A549 (cell line): Measurements from ENCODE around the gene LRRIQ1. TPM values are rescaled to one million over a fixed set of nuclear protein-coding genes. Genes with fewer than 3 reads are reported as not detected.

Experiments used
- ATAC-seq, 2 experiments: fragments of 200-7000 bp in 1 of 2; fragments of >200 bp in 1 of 2; cut with Nextera tagmentation in 1 of 2; cut with Tn5 transposase in 1 of 2; 3 replicates each; pipeline versions ENCODE4 v1.8.0 to v1.9.1; 2018 to 2020; ENCODE audit warnings: mild to moderate bottlenecking in 1 of 2, moderate library complexity in 1 of 2
- CTCF ChIA-PET: fragments of 300-600 bp; sonication (Branson Sonifier 250); formaldehyde crosslinking; extraction: SDS; loops from one replicate; lab custom pipeline; 2021; ENCODE audit warnings: antibody characterized with exemption, inconsistent platforms; lab: Yijun Ruan, JAX
- POLR2A ChIA-PET: fragments of 350-600 bp; formaldehyde crosslinking; extraction: SDS; loops from one replicate; lab custom pipeline; 2021; ENCODE audit warnings: antibody characterized with exemption, inconsistent platforms; lab: Yijun Ruan, JAX
- DNase-seq, 2 experiments: peaks; one replicate each; pipeline versions ENCODE4 v3.0.0 to v3.0.0-alpha.2; 2011 to 2016; ENCODE audit warnings: low read depth in 1 of 2, low spot score in 1 of 2
- FAIRE-seq: peaks from 2 replicates; lab custom pipeline; 2011; peaks lifted over from hg19 to GRCh38; lab: Jason Lieb, UNC
- H3K27ac ChIP-seq, 2 experiments: fragments of >200 bp; sonication (Bioruptor Twin); formaldehyde crosslinking; 3 replicates each; pipeline ENCODE4 v1.5.1; 2016 to 2017
- H3K4me1 ChIP-seq: fragments of >200 bp; sonication (Bioruptor Twin); formaldehyde crosslinking; 3 replicates; pipeline ENCODE4 v1.6.1; 2016
- H3K4me2 ChIP-seq: fragments of >200 bp; sonication (Bioruptor Twin); formaldehyde crosslinking; 3 replicates; pipeline ENCODE4 v1.6.1; 2016
- H3K4me3 ChIP-seq: fragments of >200 bp; sonication (Bioruptor Twin); formaldehyde crosslinking; 3 replicates; pipeline ENCODE4 v1.5.1; 2016
- H3K9me3 ChIP-seq: fragments of >200 bp; sonication (Bioruptor Twin); formaldehyde crosslinking; 3 replicates; pipeline ENCODE4 v1.6.1; 2016
- CTCF ChIP-seq: fragments of >200 bp; sonication (Bioruptor Twin); formaldehyde crosslinking; IDR thresholded peaks from 3 replicates; pipeline ENCODE4 v1.5.1; 2016
- ELK1 ChIP-seq: fragments of 150-350 bp; IDR thresholded peaks from 2 replicates; pipeline ENCODE4 v1.6.1; 2014; ENCODE audit warnings: low read depth, mild to moderate bottlenecking, low read length
- FOSL2 ChIP-seq, 2 experiments: fragments of 450-650 bp in 1 of 2; fragments of >200 bp in 1 of 2; sonication (Bioruptor Twin) in 1 of 2; formaldehyde crosslinking; IDR thresholded peaks; 2 replicates each; pipeline versions ENCODE4 v1.5.0 to v1.6.1; 2016 to 2020; ENCODE audit warnings: mild to moderate bottlenecking in 1 of 2, moderate library complexity in 1 of 2
- HOXB5 ChIP-seq: fragments of 250-450 bp; sonication (Bioruptor Pico); IDR thresholded peaks from 2 replicates; pipeline ENCODE4 v1.5.0; 2020; ENCODE audit warnings: mild to moderate bottlenecking, moderate library complexity
- MAFK ChIP-seq: fragments of 450-650 bp; IDR thresholded peaks from 2 replicates; pipeline ENCODE4 v1.6.1; 2014; ENCODE audit not compliant: partially characterized antibody
- NR3C1 ChIP-seq: fragments of >200 bp; sonication (Bioruptor Twin); formaldehyde crosslinking; IDR thresholded peaks from 3 replicates; pipeline ENCODE4 v1.6.1; 2017
- PHF8 ChIP-seq: fragments of 200-600 bp; sonication (generic); IDR thresholded peaks from 2 replicates; pipeline ENCODE4 v1.6.1; 2016; ENCODE audit warnings: low read depth, mild to moderate bottlenecking, antibody characterized with exemption, moderate library complexity, borderline replicate concordance
- RAD21 ChIP-seq, 2 experiments: fragments of >200 bp in 1 of 2; sonication (Bioruptor Twin) in 1 of 2; formaldehyde crosslinking in 1 of 2; IDR thresholded peaks in 1 of 2; conservative IDR thresholded peaks in 1 of 2; 2 replicates in 1 of 2; 3 replicates in 1 of 2; pipeline ENCODE4 v1.6.1; 2012 to 2018; ENCODE audit warnings: inconsistent platforms in 1 of 2
- SMC3 ChIP-seq: fragments of >200 bp; sonication (Bioruptor Twin); formaldehyde crosslinking; IDR thresholded peaks from 3 replicates; pipeline ENCODE4 v1.6.1; 2018; ENCODE audit warnings: inconsistent platforms
- TP53 ChIP-seq: fragments of 250-450 bp; sonication (Bioruptor Pico); IDR thresholded peaks from 2 replicates; pipeline ENCODE4 v1.5.0; 2021; ENCODE audit warnings: mild to moderate bottlenecking, moderate library complexity
- ZFP36 ChIP-seq: fragments of 450-650 bp; IDR thresholded peaks from 2 replicates; pipeline ENCODE4 v1.6.1; 2014; ENCODE audit warnings: borderline replicate concordance; ENCODE audit not compliant: partially characterized antibody
- ZSCAN20 ChIP-seq: fragments of 250-450 bp; sonication (Bioruptor Pico); IDR thresholded peaks from 2 replicates; pipeline ENCODE4 v1.8.0; 2022; ENCODE audit warnings: mild to moderate bottlenecking, moderate library complexity
- WGBS: methylation state at CpG from one replicate; pipeline ENCODE4 v1.1.6; 2017; ENCODE audit errors: missing lambda C conversion rate; 5-methylcytosine and 5-hydroxymethylcytosine counted together
- polyA plus RNA-seq, 4 experiments: library from polyadenylated mRNA; depleted of rRNA in 3 of 4; stranded (reverse); fragments of >200 nt; fragmentation: RNase III in 1 of 4; extraction: RNeasy Plus Mini Kit Qiagen cat#74134 plus additional on column Dnase treatment in 1 of 4; gene quantifications; 2 replicates in 3 of 4; 3 replicates in 1 of 4; pipeline ENCODE4 v1.2.3, GENCODE V29; 2011 to 2017

Gene LRRIQ1
- polyA plus RNA-seq, 2 of the 4 experiments (the other 2 are of a cell fraction) = 1.4 to 3.7 TPM

- H3K4me2 ChIP-seq = no peak overlapping the region; the same call in 2 of the 3 replicates
- H3K9me3 ChIP-seq = no peaks in the 10 kb centered on the region
- H3K4me3 ChIP-seq = no peak overlapping the region
- TF ChIP-seq ZFP36 (no peak), ELK1 (no peak)
- no peak overlapping the region; a peak in 1 of 6 replicates for H3K27ac ChIP-seq
- ChIA-PET POLR2A (no interaction called here), CTCF (no interaction called here)
- H3K4me1 ChIP-seq = peaks cover 16% of the 10 kb centered on the region; the same call in 2 of the 3 replicates
- ATAC-seq (no peak), DNase-seq (no peak), FAIRE-seq (no peak)
Measured at GRCh38 chr12:85017618-85018017, 18.5 kb upstream of the LRRIQ1 start.

GRCh38 chr12:85018098-85018497 lies 18.1 kb upstream of the LRRIQ1 start:
- ChIA-PET CTCF (interaction anchor here (1.1 kb wide), 1 partner anchor 144 kb away, joined by 4 read pairs; no protein-coding TSS in a partner anchor), POLR2A (no interaction called here)
- Histone ChIP-seq H3K9me3 (no peaks in the 10 kb centered on the region), H3K4me3 (no peak overlapping the region), H3K4me1 (peaks cover 16% of the 10 kb centered on the region; the same call in 2 of the 3 replicates), H3K4me2 (no peak overlapping the region), H3K27ac (no peak overlapping the region)
- no peak for ATAC-seq
- FAIRE-seq = peak; percentile 7
- WGBS = 23% methylated on average over 2 of the region's 2 CpGs
- no peak for TF ChIP-seq FOSL2 (IDR thresholded peaks at IDR 0.05)
- TF ChIP-seq FOSL2 (CRISPR knock-in tag; IDR thresholded peaks at IDR 0.05) = no peak
- TF ChIP-seq SMC3 = no peak
- TF ChIP-seq MAFK = peak; percentile 32
- no peak for TF ChIP-seq ZSCAN20 (CRISPR knock-in tag)
- no peak for TF ChIP-seq NR3C1
- no peak for DNase-seq

- no peaks in the 10 kb centered on the region for H3K9me3 ChIP-seq
- DNase-seq = peak; percentile 16 to 23
- no peaks in the 10 kb centered on the region for H3K4me1 ChIP-seq
- no peak overlapping the region for H3K27ac ChIP-seq
- TF ChIP-seq CTCF (peak; percentile 64), ZFP36 (no peak), HOXB5 (CRISPR knock-in tag) (no peak), RAD21 (conservative IDR thresholded peaks at IDR 0.05 in 1 of 2, IDR thresholded peaks at IDR 0.05 in 1 of 2) (peak; percentile 74 to 79), SMC3 (peak; percentile 89)
- TF ChIP-seq, all 56 proteins: peak for 3
- FAIRE-seq = no peak
- POLR2A ChIA-PET = interaction anchor here (1.2 kb wide), 1 partner anchor 157 kb away, joined by 3 read pairs; no protein-coding TSS in a partner anchor
- no peak overlapping the region for H3K4me2 ChIP-seq
- peak; percentile 54 to 75; a peak in 5 of 6 replicates for ATAC-seq
- CTCF ChIA-PET = interaction anchor here (0.5 to 12.8 kb wide), 19 partner anchors 14 to 186 kb away, joined by 3 to 182 read pairs (median 4); no protein-coding TSS in a partner anchor
- H3K4me3 ChIP-seq = no peak overlapping the region
Measured at GRCh38 chr12:85029456-85029855, 6.7 kb upstream of the LRRIQ1 start.

- FAIRE-seq (no peak), ATAC-seq (peak; percentile 52 to 81; a peak in 3 of 6 replicates), DNase-seq (peak in 1 of 2 experiments; percentile 5)
- H3K27ac ChIP-seq = peak overlapping the region in 1 of 2 experiments; percentile 80; a peak in 2 of 6 replicates
- ChIA-PET POLR2A (no interaction called here), CTCF (interaction anchor here (0.7 to 12.8 kb wide), 2 partner anchors 21 to 162 kb away, joined by 3 to 182 read pairs; no protein-coding TSS in a partner anchor)
- 3% methylated on average over 3 of the region's 3 CpGs for WGBS
- TF ChIP-seq TP53 (no peak), PHF8 (0 out of 2 replicates have a peak, but pooled peaks have one; percentile 17)
- no peaks in the 10 kb centered on the region for H3K4me1 ChIP-seq
- peak overlapping the region; percentile 75 for H3K4me2 ChIP-seq
- H3K4me3 ChIP-seq = peak overlapping the region; percentile 50
- no peaks in the 10 kb centered on the region for H3K9me3 ChIP-seq
Measured at GRCh38 chr12:85036733-85037132, 582 bp downstream of the LRRIQ1 start.
